Neural cell (in vitro differentiated cells): ENCODE results near the gene LDB2. TPM values are rescaled to one million over a fixed set of nuclear protein-coding genes. Genes with fewer than 3 reads are reported as not detected.

ENCODE experiments used
- H2AFZ ChIP-seq: fragments of 200-600, 300-800 bp; sonication (generic), shearing (Covaris generic); 2 replicates; pipeline ENCODE4 v1.6.0; 2014; ENCODE audit warnings: low read depth, mild to moderate bottlenecking, antibody characterized with exemption, low read length, moderate library complexity
- H3F3A ChIP-seq: fragments of 200-600 bp; shearing (Covaris generic); 2 replicates; pipeline ENCODE4 v1.6.1; 2016; ENCODE audit warnings: mild to moderate bottlenecking, moderate library complexity, mixed read lengths, antibody characterized with exemption, low read length; ENCODE audit not compliant: insufficient read depth, poor library complexity, severe bottlenecking
- H3K27ac ChIP-seq: fragments of 200-600, 300-800 bp; sonication (generic), shearing (Covaris generic); 2 replicates; pipeline ENCODE4 v1.5.1; 2014; ENCODE audit warnings: mild to moderate bottlenecking, low read length, moderate library complexity
- H3K27me3 ChIP-seq: fragments of 300-800, 200-600 bp; sonication (generic), shearing (Covaris generic); 2 replicates; pipeline ENCODE4 v1.6.0; 2014; ENCODE audit warnings: mild to moderate bottlenecking, low read depth, low read length, moderate library complexity; ENCODE audit not compliant: insufficient read depth
- H3K36me3 ChIP-seq: fragments of 300-800, 200-600 bp; sonication (generic), shearing (Covaris generic); 2 replicates; pipeline ENCODE4 v1.5.1; 2014; ENCODE audit warnings: mild to moderate bottlenecking, antibody characterized with exemption, low read length, moderate library complexity; ENCODE audit not compliant: insufficient read depth
- H3K4me2 ChIP-seq: fragments of 300-800, 200-600 bp; sonication (generic), shearing (Covaris generic); 2 replicates; pipeline ENCODE4 v1.6.0; 2014; ENCODE audit warnings: mild to moderate bottlenecking, low read length
- H3K4me3 ChIP-seq: fragments of 300-800, 200-600 bp; sonication (generic), shearing (Covaris generic); 2 replicates; pipeline ENCODE4 v1.5.1; 2014; ENCODE audit warnings: mild to moderate bottlenecking, low read length, moderate library complexity
- H3K79me2 ChIP-seq: fragments of 200-600 bp; shearing (Covaris generic); replicated peaks from 2 replicates; pipeline ENCODE4 v1.6.0; 2014; ENCODE audit warnings: mild to moderate bottlenecking, low read length, moderate library complexity; ENCODE audit not compliant: insufficient read depth
- H3K9ac ChIP-seq: fragments of 300-800, 200-600 bp; sonication (generic), shearing (Covaris generic); 2 replicates; pipeline ENCODE4 v1.6.1; 2016; ENCODE audit warnings: mild to moderate bottlenecking, low read length, mixed read lengths
- H3K9me2 ChIP-seq: fragments of 200-600 bp; shearing (Covaris generic); 2 replicates; pipeline ENCODE4 v1.6.1; 2016; ENCODE audit warnings: mild to moderate bottlenecking, low read length, mixed read lengths; ENCODE audit not compliant: insufficient read depth
- H3K9me3 ChIP-seq: fragments of 200-600, 300-800 bp; sonication (generic), shearing (Covaris generic); 2 replicates; pipeline ENCODE4 v1.6.1; 2016; ENCODE audit warnings: mild to moderate bottlenecking, mixed run types, low read length, moderate library complexity, mixed read lengths
- H4K20me1 ChIP-seq: fragments of 200-600 bp; shearing (Covaris generic); 2 replicates; pipeline ENCODE4 v1.6.1; 2016; ENCODE audit warnings: mild to moderate bottlenecking, mixed run types; ENCODE audit not compliant: insufficient read depth
- EP300 ChIP-seq: fragments of 450-650 bp; conservative IDR thresholded peaks from 2 replicates; pipeline ENCODE4 v1.6.1; 2014; ENCODE audit warnings: antibody characterized with exemption, mild to moderate bottlenecking, moderate library complexity; ENCODE audit not compliant: poor library complexity, severe bottlenecking
- EZH2 ChIP-seq: fragments of 200-600, 300-800 bp; shearing (Covaris generic), sonication (generic); IDR thresholded peaks from 2 replicates; pipeline ENCODE4 v1.6.1; 2014; ENCODE audit warnings: antibody characterized with exemption, low read length, borderline replicate concordance, mild to moderate bottlenecking; ENCODE audit not compliant: insufficient read depth, poor library complexity, severe bottlenecking
- MXI1 ChIP-seq: fragments of 450-650 bp; conservative IDR thresholded peaks from 2 replicates; pipeline ENCODE4 v1.6.1; 2014; ENCODE audit warnings: antibody characterized with exemption, mild to moderate bottlenecking; ENCODE audit not compliant: poor library complexity, severe bottlenecking
- POLR2AphosphoS5 ChIP-seq: IDR thresholded peaks from 2 replicates; pipeline ENCODE4 v1.6.1; 2012
- RAD21 ChIP-seq: fragments of 450-650 bp; conservative IDR thresholded peaks from 2 replicates; pipeline ENCODE4 v1.6.1; 2014; ENCODE audit warnings: antibody characterized with exemption, mild to moderate bottlenecking, moderate library complexity
- SMC3 ChIP-seq: fragments of 450-650 bp; conservative IDR thresholded peaks from 2 replicates; pipeline ENCODE4 v1.6.1; 2014; ENCODE audit warnings: antibody characterized with exemption, mild to moderate bottlenecking, moderate library complexity; ENCODE audit not compliant: poor library complexity
- TAF1 ChIP-seq: IDR thresholded peaks from 2 replicates; pipeline ENCODE4 v1.6.1; 2012; ENCODE audit warnings: low read depth
- polyA plus RNA-seq: library from polyadenylated mRNA; depleted of rRNA; stranded (reverse); fragments of >200 nt; gene quantifications from 2 replicates; pipeline ENCODE4 v1.2.3, GENCODE V29; 2014
- TF ChIP-seq, protein P1 (sequence below): IDR thresholded peaks from 2 replicates; pipeline ENCODE4 v1.6.1; 2012; ENCODE audit warnings: borderline replicate concordance
- TF ChIP-seq, protein P2 (sequence below): fragments of 450-650 bp; IDR thresholded peaks from 2 replicates; pipeline ENCODE4 v1.5.1; 2014; ENCODE audit warnings: antibody characterized with exemption, mild to moderate bottlenecking, moderate library complexity; ENCODE audit not compliant: poor library complexity, severe bottlenecking

LDB2 gene
- polyA plus RNA-seq, 1 donor from 2014 or later, result 58.9 TPM

DNA sequence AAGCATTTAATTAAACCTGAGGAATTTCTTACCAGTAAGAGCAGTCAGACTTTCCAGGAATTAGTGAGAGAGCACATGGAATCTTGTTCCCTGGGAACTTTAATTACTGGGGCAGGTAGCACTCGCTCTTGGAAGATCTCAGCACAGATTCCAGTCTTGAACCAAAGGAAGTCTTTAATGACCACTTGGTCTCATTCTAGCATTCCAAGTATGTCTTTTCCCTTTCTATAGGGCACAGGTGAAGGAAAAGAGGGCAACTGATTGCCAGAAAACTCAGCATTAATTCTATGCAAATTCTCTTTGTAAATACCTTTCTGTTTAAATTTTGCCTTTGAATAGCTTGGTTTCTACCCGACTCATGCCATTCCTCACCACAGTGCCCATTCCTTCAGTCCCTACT is 236.6 kb downstream of the LDB2 start:
- no peaks in the 10 kb centered on the region for H3K27me3 ChIP-seq
- no peak overlapping the region for H2AFZ ChIP-seq
- H3F3A ChIP-seq, result no peaks in the 10 kb centered on the region
- H3K9ac ChIP-seq, result no peak overlapping the region
- H3K9me2 ChIP-seq, result no peaks in the 10 kb centered on the region
- no peaks in the 10 kb centered on the region for H3K36me3 ChIP-seq
- H3K9me3 ChIP-seq, result no peaks in the 10 kb centered on the region
- H3K4me3 ChIP-seq, result no peak overlapping the region
- no peaks in the 10 kb centered on the region for H4K20me1 ChIP-seq
- no peaks in the 10 kb centered on the region for H3K79me2 ChIP-seq
- H3K4me2 ChIP-seq, result no peak overlapping the region
- no peak for TF ChIP-seq EP300
- TF ChIP-seq, protein P1, sequence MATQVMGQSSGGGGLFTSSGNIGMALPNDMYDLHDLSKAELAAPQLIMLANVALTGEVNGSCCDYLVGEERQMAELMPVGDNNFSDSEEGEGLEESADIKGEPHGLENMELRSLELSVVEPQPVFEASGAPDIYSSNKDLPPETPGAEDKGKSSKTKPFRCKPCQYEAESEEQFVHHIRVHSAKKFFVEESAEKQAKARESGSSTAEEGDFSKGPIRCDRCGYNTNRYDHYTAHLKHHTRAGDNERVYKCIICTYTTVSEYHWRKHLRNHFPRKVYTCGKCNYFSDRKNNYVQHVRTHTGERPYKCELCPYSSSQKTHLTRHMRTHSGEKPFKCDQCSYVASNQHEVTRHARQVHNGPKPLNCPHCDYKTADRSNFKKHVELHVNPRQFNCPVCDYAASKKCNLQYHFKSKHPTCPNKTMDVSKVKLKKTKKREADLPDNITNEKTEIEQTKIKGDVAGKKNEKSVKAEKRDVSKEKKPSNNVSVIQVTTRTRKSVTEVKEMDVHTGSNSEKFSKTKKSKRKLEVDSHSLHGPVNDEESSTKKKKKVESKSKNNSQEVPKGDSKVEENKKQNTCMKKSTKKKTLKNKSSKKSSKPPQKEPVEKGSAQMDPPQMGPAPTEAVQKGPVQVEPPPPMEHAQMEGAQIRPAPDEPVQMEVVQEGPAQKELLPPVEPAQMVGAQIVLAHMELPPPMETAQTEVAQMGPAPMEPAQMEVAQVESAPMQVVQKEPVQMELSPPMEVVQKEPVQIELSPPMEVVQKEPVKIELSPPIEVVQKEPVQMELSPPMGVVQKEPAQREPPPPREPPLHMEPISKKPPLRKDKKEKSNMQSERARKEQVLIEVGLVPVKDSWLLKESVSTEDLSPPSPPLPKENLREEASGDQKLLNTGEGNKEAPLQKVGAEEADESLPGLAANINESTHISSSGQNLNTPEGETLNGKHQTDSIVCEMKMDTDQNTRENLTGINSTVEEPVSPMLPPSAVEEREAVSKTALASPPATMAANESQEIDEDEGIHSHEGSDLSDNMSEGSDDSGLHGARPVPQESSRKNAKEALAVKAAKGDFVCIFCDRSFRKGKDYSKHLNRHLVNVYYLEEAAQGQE, result no peak
- no peak for TF ChIP-seq EZH2
- TF ChIP-seq RAD21, result no peak
- TF ChIP-seq TAF1, result no peak
- TF ChIP-seq POLR2AphosphoS5, result no peak
- no peak for TF ChIP-seq SMC3
- TF ChIP-seq, protein P2, sequence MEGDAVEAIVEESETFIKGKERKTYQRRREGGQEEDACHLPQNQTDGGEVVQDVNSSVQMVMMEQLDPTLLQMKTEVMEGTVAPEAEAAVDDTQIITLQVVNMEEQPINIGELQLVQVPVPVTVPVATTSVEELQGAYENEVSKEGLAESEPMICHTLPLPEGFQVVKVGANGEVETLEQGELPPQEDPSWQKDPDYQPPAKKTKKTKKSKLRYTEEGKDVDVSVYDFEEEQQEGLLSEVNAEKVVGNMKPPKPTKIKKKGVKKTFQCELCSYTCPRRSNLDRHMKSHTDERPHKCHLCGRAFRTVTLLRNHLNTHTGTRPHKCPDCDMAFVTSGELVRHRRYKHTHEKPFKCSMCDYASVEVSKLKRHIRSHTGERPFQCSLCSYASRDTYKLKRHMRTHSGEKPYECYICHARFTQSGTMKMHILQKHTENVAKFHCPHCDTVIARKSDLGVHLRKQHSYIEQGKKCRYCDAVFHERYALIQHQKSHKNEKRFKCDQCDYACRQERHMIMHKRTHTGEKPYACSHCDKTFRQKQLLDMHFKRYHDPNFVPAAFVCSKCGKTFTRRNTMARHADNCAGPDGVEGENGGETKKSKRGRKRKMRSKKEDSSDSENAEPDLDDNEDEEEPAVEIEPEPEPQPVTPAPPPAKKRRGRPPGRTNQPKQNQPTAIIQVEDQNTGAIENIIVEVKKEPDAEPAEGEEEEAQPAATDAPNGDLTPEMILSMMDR, result no peak
- TF ChIP-seq MXI1, result no peak
- no peak overlapping the region for H3K27ac ChIP-seq

GRCh38 chr4:16660656-16661055 is 237.8 kb downstream of the LDB2 start:
- no peak overlapping the region for H3K4me2 ChIP-seq
- no peaks in the 10 kb centered on the region for H3K79me2 ChIP-seq
- H3K27ac ChIP-seq, result no peak overlapping the region
- no peak for TF ChIP-seq RAD21
- TF ChIP-seq, protein P1, result no peak
- TF ChIP-seq POLR2AphosphoS5, result no peak
- TF ChIP-seq EP300, result no peak
- TF ChIP-seq MXI1, result no peak
- no peak for TF ChIP-seq SMC3
- TF ChIP-seq EZH2, result no peak
- TF ChIP-seq, protein P2, result no peak
- TF ChIP-seq TAF1, result no peak
- H3K9ac ChIP-seq, result no peak overlapping the region
- H3F3A ChIP-seq, result no peaks in the 10 kb centered on the region
- H3K4me3 ChIP-seq, result no peak overlapping the region
- H3K9me3 ChIP-seq, result no peaks in the 10 kb centered on the region
- H4K20me1 ChIP-seq, result no peaks in the 10 kb centered on the region
- H2AFZ ChIP-seq, result no peak overlapping the region
- no peaks in the 10 kb centered on the region for H3K36me3 ChIP-seq
- no peaks in the 10 kb centered on the region for H3K27me3 ChIP-seq
- no peaks in the 10 kb centered on the region for H3K9me2 ChIP-seq
